Body of pancreas (tissue), 4 donors: ENCODE results near the gene PRPH. TPM values are rescaled to one million over a fixed set of nuclear protein-coding genes. Genes with fewer than 3 reads are reported as not detected.

Experiments
- ATAC-seq: fragments of 150-250 bp; one replicate; pipeline ENCODE4 v1.9.1; 2016
- DNase-seq, 4 donors: peaks; one replicate each; pipeline ENCODE4 v3.0.0-alpha.2; 2019
- H3K27ac ChIP-seq, 4 donors: fragments of 200-600 bp; sonication (generic); 1 replicate in 3 of 4; 2 replicates in 1 of 4; pipeline versions ENCODE4 v1.5.1 to v1.6.1; 2016 to 2019; ENCODE audit warnings: mild to moderate bottlenecking in 1 of 4, mixed read lengths in 1 of 4, moderate library complexity in 1 of 4
- H3K27me3 ChIP-seq, 2 donors: fragments of 200-600 bp; sonication (generic); one replicate each; pipeline ENCODE4 v1.6.0; 2016; ENCODE audit warnings: mild to moderate bottlenecking in 1 of 2
- H3K36me3 ChIP-seq, 2 donors: fragments of 200-600 bp; sonication (generic); replicated peaks in 1 of 2; 2 replicates each; pipeline ENCODE4 v1.5.1; 2016; ENCODE audit warnings: low read depth in 2 of 2; ENCODE audit not compliant: insufficient read depth in 1 of 2
- H3K4me1 ChIP-seq: fragments of 200-600 bp; sonication (generic); one replicate; pipeline ENCODE4 v1.6.0; 2016
- H3K4me3 ChIP-seq, 2 donors: fragments of 200-600 bp; sonication (generic); 1 replicate in 1 of 2; 2 replicates in 1 of 2; pipeline ENCODE4 v1.5.1; 2016 to 2019
- H3K9me3 ChIP-seq, 3 donors: fragments of 200-600 bp; sonication (generic); 1 replicate in 2 of 3; 2 replicates in 1 of 3; pipeline ENCODE4 v1.5.1; 2016
- CTCF ChIP-seq, 7 experiments: fragments of 450-650 bp in 4 of 7; fragments of 200-600 bp in 3 of 7; sonication (generic) in 3 of 7; IDR thresholded peaks; one replicate each; pipeline ENCODE4 v1.5.1; 2016 to 2019; ENCODE audit warnings: antibody characterized with exemption in 7 of 7
- POLR2A ChIP-seq, 3 donors: fragments of 450-650 bp; IDR thresholded peaks; one replicate each; pipeline ENCODE4 v1.6.1; 2016; ENCODE audit warnings: antibody characterized with exemption in 3 of 3, mild to moderate bottlenecking in 2 of 3
- WGBS, 2 donors: methylation state at CpG; one replicate each; pipeline ENCODE4 v1.1.5; 2017; 5-methylcytosine and 5-hydroxymethylcytosine counted together
- intact Hi-C: fragments of 100-400 bp; cut with DNase I; formaldehyde crosslinking; loops from one replicate; pipeline ENCODE4 v1.15.1; 2023
- total RNA-seq, 2 donors: library from RNA; depleted of rRNA; stranded (reverse); fragments of >200 nt; gene quantifications; one replicate each; pipeline ENCODE4 v1.1.0, GENCODE V29; 2016

The PRPH gene
- total RNA-seq, 2 donors from 2014 or later, result 9.6 TPM; not detected in 1

DNA sequence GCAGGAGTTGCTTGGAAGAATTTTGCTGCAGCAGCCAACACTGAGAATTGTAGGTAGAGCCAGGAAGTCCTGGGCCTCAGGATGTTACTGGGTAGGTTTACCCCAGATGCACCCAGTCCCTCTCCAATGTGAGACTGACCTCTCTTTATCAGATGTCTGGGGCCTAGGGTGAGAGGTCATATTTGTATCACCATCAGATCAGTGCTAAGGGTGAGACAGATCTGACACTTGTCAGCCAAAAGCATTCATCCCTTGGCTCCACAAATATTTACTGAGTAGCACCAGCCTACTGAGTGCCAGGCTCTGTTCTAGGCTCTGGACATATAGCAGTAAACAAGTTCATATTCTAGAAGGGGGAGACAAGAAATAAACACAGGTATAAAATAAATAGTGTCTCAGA, 32.4 kb downstream of the PRPH start:
- Histone ChIP-seq H3K27ac (no peak overlapping the region), H3K4me1 (peaks cover 17% of the 10 kb centered on the region), H3K27me3 (no peaks in the 10 kb centered on the region), H3K4me3 (no peak overlapping the region), H3K9me3 (no peaks in the 10 kb centered on the region), H3K36me3 (no peaks in the 10 kb centered on the region)
- DNase-seq (no peak), ATAC-seq (no peak)
- TF ChIP-seq POLR2A (IDR thresholded peaks at IDR 0.05), result no peak
- intact Hi-C loops, result no loop called here

GRCh38 chr12:49327887-49328286, 32.9 kb downstream of the PRPH start:
- no peaks in the 10 kb centered on the region for H3K27me3 ChIP-seq
- no peaks in the 10 kb centered on the region for H3K36me3 ChIP-seq
- intact Hi-C loops, result no loop called here
- ATAC-seq, result no peak
- TF ChIP-seq POLR2A (IDR thresholded peaks at IDR 0.05) (no peak), CTCF (IDR thresholded peaks at IDR 0.05) (no peak)
- H3K9me3 ChIP-seq, result no peaks in the 10 kb centered on the region
- no peak for DNase-seq
- H3K27ac ChIP-seq, result no peak overlapping the region
- H3K4me1 ChIP-seq, result peaks cover 16% of the 10 kb centered on the region
- no peak overlapping the region for H3K4me3 ChIP-seq
- WGBS, 2 donors, result 91 to 92% methylated on average over 2 of the region's 2 CpGs

GRCh38 chr12:49328816-49329215, 33.9 kb downstream of the PRPH start:
- peaks cover 10% of the 10 kb centered on the region for H3K4me1 ChIP-seq

GRCh38 chr12:49330032-49330619, 35.2 kb downstream of the PRPH start:
- H3K27ac ChIP-seq, result no peak overlapping the region
- intact Hi-C loops, result loop anchor here (10.0 kb wide), 1 partner anchor 175 kb away; no protein-coding TSS in a partner anchor
- TF ChIP-seq POLR2A (IDR thresholded peaks at IDR 0.05), result no peak
- DNase-seq, result no peak
- 88 to 96% methylated on average over 5 to 7 of the region's 7 CpGs for WGBS, 2 donors
- H3K27me3 ChIP-seq, result no peaks in the 10 kb centered on the region
- H3K9me3 ChIP-seq, result no peaks in the 10 kb centered on the region
- H3K36me3 ChIP-seq, result no peaks in the 10 kb centered on the region
- H3K4me3 ChIP-seq, result no peak overlapping the region
- no peak for ATAC-seq
- H3K4me1 ChIP-seq, result peaks cover 10% of the 10 kb centered on the region

More at GRCh38 chr12:49328816-49329215, 33.9 kb downstream of the PRPH start:
- intact Hi-C loops, result no loop called here
- no peaks in the 10 kb centered on the region for H3K9me3 ChIP-seq
- ATAC-seq, result no peak
- DNase-seq, result no peak
- TF ChIP-seq CTCF (IDR thresholded peaks at IDR 0.05) (no peak), POLR2A (IDR thresholded peaks at IDR 0.05) (no peak)
- no peaks in the 10 kb centered on the region for H3K27me3 ChIP-seq
- 90% methylated on average over 12 of the region's 12 CpGs for WGBS, 2 donors
- H3K4me3 ChIP-seq, result no peak overlapping the region
- H3K27ac ChIP-seq, result no peak overlapping the region
- no peaks in the 10 kb centered on the region for H3K36me3 ChIP-seq

- no peaks in the 10 kb centered on the region for H3K9me3 ChIP-seq
- intact Hi-C loops, result loop anchor here (10.0 kb wide), 1 partner anchor 174 kb away; no protein-coding TSS in a partner anchor
- peaks cover 10% of the 10 kb centered on the region for H3K4me1 ChIP-seq
- no peak for DNase-seq
- H3K27ac ChIP-seq, result no peak overlapping the region
- TF ChIP-seq CTCF (IDR thresholded peaks at IDR 0.05) (no peak), POLR2A (IDR thresholded peaks at IDR 0.05) (no peak)
- H3K4me3 ChIP-seq, result no peak overlapping the region
- H3K36me3 ChIP-seq, result no peaks in the 10 kb centered on the region
- no peak for ATAC-seq
- WGBS, 2 donors, result 60 to 87% methylated on average over 5 to 14 of the region's 14 CpGs
- peaks cover 0 to 3% of the 10 kb centered on the region in 2 donors for H3K27me3 ChIP-seq
These were observed 35.9 kb downstream of the PRPH start for GRCh38 chr12:49330631-49331379.
